Erythroblast (primary cell): ENCODE measurements around the gene ACSL3.
"Not testable (repeated sequence)": the region's sequence is repeated elsewhere in the genome, so short reads cannot be mapped to it uniquely, and the experiment has no call there.

Experiments
- DNase-seq, 2 experiments: peaks; one replicate each; lab custom pipeline; 2025; lab: John Stamatoyannopoulos, UW
- GATA1 ChIP-seq: IDR thresholded peaks from 2 replicates; pipeline ENCODE4 v1.6.1; 2011; ENCODE audit warnings: low read depth, mild to moderate bottlenecking, control low read depth, low read length, moderate library complexity
- POLR2A ChIP-seq: IDR thresholded peaks from 2 replicates; pipeline ENCODE4 v1.6.1; 2011; ENCODE audit warnings: mild to moderate bottlenecking, low read length

The ACSL3 gene

DNA sequence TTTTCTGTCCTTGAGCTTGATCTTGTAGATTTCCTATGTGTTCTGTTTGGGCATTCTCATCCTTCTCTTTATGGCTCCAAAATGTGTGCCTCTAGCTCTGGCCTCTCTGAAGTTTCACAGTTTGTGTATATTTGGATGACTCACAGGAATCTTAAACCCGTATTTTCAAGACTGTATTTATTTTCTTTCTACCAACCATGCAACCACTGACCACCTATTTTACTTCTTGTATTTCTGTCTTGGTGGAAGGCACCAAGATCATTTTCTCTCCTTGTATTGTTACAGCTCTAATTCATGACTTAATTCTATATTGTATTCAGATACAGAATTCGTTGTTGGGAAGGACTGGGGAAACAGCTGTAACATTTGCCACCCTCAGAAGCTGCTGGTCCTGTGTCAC, 39.5 kb downstream of the ACSL3 start:
- TF ChIP-seq POLR2A: no peak
- no peak for DNase-seq

DNA sequence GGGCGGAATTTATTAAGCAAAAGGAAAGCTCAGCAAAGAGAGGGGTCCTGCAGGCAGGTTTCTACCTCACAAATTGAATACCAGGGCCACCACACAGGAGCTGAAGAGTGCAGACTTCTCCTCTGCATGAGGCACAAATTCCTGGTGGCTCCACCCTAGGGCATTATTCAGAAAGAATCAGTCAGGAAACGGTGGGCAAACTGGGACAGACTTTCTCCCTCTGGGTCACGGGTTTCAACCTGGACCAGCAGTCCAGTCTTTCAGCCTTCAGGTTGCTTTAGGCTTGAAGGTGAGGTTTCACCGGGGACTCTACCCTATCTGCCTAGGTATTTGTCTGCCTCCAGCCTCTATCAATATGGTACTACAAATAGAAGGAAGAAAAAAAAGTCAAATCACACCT, 41.8 kb downstream of the ACSL3 start:
- no peak for TF ChIP-seq POLR2A
- no peak for TF ChIP-seq GATA1
- DNase-seq: no peak

DNA sequence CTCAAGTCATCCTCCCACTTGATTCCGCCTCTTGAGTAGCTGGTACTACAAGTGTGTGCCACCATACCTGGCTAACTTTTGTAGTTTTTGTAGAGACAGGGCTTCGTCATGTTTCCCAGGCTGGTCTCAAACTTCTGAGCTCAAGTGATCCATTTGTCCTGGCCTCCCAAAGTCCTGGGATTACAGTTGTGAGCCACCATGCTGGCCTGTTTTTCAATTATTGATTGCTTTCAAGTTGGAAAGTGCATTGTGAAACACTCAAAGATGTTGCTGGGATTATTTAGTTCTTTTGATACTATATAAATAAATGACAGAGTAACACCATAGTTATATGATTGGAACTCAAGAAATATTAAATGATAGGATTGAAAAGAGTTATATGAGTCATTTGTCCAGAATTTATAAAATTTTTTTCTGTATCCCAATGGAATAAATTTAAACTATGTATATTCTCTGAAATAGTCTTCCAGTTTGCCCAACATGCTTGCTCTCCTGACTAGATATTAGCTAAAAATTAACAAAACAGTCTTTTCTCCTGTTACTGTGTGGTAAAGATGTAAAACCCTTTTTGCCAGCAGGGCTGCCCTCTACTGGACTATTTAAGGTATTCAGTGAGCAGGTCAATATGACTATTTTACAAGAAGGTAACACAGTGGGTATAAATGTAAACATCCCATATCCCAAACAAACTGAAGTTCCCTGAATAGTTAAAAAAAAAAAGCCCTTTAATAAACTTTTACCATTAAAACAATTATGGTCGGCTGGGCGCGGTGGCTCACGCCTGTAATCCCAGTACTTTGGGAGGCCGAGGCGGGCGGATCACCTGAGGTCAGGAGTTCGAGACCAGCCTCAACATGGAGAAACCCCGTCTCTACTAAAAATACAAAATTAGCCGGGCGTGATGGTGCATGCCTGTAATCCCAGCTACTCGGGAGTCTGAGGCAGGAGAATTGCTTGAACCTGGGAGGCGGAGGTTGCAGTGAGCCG, 42.7 kb downstream of the ACSL3 start:
- no peak for TF ChIP-seq GATA1
- no peak for TF ChIP-seq POLR2A
- peak; percentile 56 to 73 for DNase-seq

DNA sequence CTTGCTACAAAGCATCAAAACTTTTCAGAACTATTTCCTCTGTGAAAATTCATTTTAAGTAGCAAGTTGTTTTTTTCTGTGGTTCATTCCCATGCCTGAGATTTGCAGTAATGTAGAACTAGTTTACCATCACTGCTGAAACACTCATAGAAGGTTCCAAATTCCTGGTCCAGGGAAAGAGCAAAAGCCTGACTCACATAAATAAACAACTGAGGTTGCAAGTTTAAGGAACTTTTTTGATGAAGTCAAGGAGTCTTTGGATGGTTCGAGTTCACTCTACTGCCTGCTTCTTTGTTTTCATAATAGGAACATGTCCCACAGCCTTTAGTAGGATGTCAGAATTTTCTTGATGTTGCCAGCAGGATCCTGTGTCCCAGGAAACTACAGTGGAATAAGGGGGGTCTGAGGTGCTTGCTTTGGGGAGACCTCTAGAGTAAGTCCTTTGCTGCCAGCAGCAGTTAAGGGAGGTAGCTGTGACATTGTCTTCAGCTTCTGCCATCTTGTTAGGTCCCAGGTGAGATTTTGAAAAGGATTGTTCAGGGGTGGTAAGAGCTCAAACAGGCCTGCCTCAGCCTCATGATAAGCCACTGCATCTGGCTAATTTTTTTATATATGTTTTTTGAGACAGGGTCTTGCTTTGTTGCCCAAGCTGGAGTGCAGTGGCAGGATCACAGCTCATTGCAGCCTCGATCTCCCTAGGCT, 43.9 kb downstream of the ACSL3 start:
- TF ChIP-seq GATA1: no peak
- no peak for TF ChIP-seq POLR2A
- DNase-seq: no peak

DNA sequence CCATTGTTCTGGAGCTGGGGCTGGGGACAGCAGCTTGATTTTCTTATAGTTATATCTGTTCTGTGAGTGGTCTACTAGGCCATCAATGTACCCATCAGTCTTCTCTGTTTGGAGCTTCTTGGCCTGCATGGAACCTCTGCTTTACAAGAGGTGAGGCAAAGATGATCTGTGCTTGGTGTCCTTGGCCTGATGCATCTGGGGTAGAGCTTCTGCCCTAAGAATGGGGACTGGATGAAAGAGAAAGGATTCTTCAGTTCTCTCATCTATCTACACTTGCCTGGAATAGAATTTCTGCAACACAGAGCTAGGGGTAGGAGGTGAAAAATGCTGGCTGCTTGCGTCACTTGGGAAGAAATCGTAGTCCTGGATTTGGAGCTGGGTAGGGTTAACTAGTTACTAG, 46.2 kb downstream of the ACSL3 start:
- no peak for DNase-seq
- TF ChIP-seq POLR2A (no peak), GATA1 (no peak)

GRCh38 chr2:222907790-222908441, 47.1 kb downstream of the ACSL3 start:
- TF ChIP-seq POLR2A (no peak), GATA1 (no peak)
- no peak for DNase-seq

DNA sequence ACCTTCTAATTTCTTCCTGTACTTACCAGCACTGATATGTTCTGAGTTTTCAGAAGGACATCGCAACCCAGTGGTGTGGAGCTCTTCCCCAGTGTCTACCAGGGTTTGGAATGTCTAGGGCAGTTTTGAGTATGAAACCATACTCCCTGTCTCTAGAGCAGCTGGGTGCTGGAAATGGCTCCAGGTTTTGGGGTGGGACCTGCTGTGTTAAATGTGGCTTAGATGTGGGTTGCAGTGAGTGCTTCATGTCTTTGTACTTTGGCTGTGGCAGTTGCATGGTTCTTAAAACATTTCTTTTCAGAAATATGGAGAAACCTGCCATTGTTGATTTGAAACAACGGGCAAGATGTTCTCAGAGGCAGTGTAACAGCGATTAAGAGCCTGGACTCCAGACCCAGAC, 48.5 kb downstream of the ACSL3 start:
- no peak for DNase-seq
- TF ChIP-seq GATA1 (no peak), POLR2A (no peak)

- DNase-seq: peak; percentile 46 to 75
- TF ChIP-seq GATA1 (no peak), POLR2A (no peak)
Observed at GRCh38 chr2:222912117-222912516, 51.3 kb downstream of the ACSL3 start.

GRCh38 chr2:222912776-222913175, 51.9 kb downstream of the ACSL3 start:
- TF ChIP-seq POLR2A: no peak
- TF ChIP-seq GATA1: no peak
- no peak for DNase-seq

- TF ChIP-seq POLR2A (no peak), GATA1 (no peak)
Observed at GRCh38 chr2:222915092-222915957, 54.5 kb downstream of the ACSL3 start.

DNA sequence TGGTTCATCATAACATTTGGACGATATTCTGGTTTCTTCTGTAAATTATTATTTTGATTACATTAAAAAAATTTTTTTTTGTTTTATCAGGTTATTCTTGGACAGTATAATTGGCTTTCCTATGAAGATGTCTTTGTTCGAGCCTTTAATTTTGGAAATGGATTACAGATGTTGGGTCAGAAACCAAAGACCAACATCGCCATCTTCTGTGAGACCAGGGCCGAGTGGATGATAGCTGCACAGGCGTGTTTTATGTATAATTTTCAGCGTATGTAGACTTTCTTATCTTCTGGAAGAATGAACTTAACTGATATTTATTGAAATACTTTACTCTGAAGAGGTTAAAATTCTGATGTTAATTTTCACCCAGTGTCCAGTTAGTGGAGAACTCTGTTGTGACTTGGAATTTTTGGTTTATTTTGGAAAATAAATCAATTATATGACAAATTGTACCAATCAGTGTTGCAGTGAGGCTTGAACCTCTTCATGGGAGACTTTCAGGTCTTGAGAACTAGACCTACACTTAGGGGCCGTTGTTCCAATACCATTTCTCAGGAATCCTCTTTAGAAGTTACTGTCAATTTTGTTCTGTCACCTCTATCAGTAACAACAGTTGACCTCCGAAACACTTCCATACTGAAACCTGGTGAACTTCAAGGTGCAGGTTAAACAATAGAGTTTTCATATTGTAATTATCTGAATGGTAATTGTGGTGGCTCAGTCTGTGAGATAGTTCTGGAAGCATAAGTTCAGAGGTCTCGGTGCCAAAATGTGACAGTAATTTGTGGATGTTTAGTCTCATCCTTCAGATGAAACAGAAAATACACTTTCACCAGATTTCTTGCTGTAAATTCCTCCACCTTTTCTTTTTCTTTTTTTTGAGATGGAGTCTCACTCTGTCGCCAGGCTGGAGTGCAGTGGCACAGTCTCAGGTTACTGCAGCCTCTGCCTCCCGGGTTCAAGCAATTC, 55.7 kb downstream of the ACSL3 start:
- peak in 1 of 2 experiments; percentile 13 for DNase-seq
- TF ChIP-seq GATA1 (no peak), POLR2A (no peak)

More at GRCh38 chr2:222915092-222915957, 54.5 kb downstream of the ACSL3 start:
- peak in 1 of 2 experiments; percentile 41 for DNase-seq

DNA sequence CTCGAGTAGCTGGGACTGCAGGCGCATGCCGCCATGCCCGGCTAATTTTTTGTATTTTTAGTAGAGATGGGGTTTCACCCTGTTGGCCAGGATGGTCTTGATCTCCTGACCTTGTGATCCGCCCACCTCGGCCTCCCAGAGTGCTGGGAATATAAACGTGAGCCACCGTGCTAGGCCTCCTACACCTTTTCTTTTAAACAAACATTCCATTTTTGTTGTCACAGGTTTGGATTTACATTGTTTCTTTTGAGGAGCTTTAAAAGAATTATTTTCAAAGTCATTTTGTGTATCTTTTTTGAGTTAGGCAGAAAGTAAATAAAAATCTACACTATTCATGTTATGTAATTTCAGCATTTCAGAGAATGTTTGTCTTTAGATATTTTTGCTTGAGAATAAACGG, 56.4 kb downstream of the ACSL3 start:
- not testable (repeated sequence) for DNase-seq
